OCI-LY1 (cell line): ENCODE data around the gene MKRN2OS.

Experiments
- EZH2 ChIP-seq: fragments of 200-600 bp; sonication (generic), shearing (Covaris generic); IDR thresholded peaks from 2 replicates; pipeline ENCODE4 v1.8.0; 2017; ENCODE audit warnings: borderline replicate concordance, mixed run types, mild to moderate bottlenecking, antibody characterized with exemption, low read length, moderate library complexity, mixed read lengths
- TF ChIP-seq, protein P1 (sequence below): fragments of 200-600 bp; sonication (generic), shearing (Covaris generic); IDR thresholded peaks from 2 replicates; pipeline ENCODE4 v1.5.1; 2017; ENCODE audit warnings: mild to moderate bottlenecking, antibody characterized with exemption, low read length, moderate library complexity, mixed read lengths

DNA sequence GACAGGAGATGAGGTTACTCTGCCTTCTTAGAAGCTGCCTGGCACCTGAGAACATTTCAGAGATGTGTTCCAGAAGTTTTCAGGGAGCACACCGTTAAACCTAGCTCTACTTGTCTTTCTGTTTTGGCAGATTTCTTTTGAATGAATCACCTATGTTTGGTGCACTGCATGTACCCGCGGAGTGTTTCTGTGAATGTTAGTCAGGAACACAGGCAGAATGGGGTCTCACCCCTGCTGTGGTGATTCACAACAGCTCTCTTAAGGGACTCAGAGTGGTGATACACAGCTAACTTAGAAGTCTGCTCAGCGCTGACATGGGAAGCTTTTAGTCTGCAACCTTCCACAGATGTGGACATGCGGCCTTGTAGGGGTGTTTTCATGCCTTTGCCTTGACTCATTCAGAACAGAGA lies 37.0 kb downstream of the MKRN2OS start:
- TF ChIP-seq, protein P1, sequence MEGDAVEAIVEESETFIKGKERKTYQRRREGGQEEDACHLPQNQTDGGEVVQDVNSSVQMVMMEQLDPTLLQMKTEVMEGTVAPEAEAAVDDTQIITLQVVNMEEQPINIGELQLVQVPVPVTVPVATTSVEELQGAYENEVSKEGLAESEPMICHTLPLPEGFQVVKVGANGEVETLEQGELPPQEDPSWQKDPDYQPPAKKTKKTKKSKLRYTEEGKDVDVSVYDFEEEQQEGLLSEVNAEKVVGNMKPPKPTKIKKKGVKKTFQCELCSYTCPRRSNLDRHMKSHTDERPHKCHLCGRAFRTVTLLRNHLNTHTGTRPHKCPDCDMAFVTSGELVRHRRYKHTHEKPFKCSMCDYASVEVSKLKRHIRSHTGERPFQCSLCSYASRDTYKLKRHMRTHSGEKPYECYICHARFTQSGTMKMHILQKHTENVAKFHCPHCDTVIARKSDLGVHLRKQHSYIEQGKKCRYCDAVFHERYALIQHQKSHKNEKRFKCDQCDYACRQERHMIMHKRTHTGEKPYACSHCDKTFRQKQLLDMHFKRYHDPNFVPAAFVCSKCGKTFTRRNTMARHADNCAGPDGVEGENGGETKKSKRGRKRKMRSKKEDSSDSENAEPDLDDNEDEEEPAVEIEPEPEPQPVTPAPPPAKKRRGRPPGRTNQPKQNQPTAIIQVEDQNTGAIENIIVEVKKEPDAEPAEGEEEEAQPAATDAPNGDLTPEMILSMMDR: no peak
- no peak for TF ChIP-seq EZH2
